Measurements from ENCODE around the gene UBA6. TPM values are rescaled to one million over a fixed set of nuclear protein-coding genes. Genes with fewer than 3 reads are reported as not detected.
A peak's percentile ranks its signal among the peaks of the same experiment; 100 is the strongest.

UBA6 gene
- total and polyA plus RNA-seq, 9 of the 15 experiments (the other 6 are each of a cell fraction or from before 2014, with no cell fraction given), result 22.9 to 139 (median 94.6) TPM

DNA sequence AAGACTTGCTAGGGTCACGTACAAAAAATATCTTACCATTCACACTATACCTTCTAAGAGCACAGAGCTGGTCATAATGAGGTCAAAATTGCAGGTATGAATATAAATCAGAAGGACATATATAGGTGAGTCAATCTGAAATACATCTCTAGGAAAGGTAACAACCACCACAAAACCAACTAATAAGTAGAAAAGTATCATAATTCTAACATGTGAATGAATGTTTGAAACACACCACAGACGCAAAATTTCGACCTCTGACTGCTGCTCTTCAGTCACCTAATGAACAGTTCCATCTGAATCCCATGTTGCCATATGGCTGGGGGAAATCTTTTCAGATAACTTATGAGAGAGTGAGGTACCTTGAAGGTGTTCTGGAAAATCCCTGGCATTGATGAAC, 120.4 kb downstream of the UBA6 start (continued):
- no peak for TF ChIP-seq RBBP5 (IDR thresholded peaks at IDR 0.05; ENCODE audit: borderline replicate concordance, insufficient read depth, low read length, poor library complexity, severe bottlenecking)
- TF ChIP-seq CBFA2T2 (conservative IDR thresholded peaks at IDR 0.05), result no peak

DNA sequence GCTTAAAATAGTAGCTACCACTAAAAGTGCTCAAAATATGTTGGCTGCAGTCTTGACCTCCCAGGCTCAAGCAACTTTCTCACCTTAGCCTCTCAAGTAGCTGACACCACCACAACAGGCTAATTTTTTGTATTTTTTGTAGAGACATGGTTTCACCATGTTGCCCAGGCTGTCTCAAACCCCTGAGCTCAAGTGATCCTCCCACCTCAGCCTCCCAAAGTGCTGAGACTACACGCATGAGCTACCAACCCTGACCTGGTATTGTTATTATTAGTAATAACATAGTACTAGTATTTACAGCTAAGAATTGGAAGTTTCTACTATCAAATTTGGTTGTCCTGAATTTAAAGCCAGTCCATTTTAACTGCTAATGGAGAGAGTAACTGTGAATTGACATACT, 124.4 kb downstream of the UBA6 start:
- Histone ChIP-seq H4K20me1 (replicated peaks; ENCODE audit: control insufficient read depth, insufficient read depth, low read length) (no peaks in the 10 kb centered on the region), H3K27me3 (ENCODE audit: control insufficient read depth in 2 of 2, insufficient read depth in 2 of 2, low read length in 2 of 2) (no peaks in the 10 kb centered on the region), H2AFZ (ENCODE audit: low read depth, low read length) (peak overlapping the region; percentile 96), H3K9me1 (ENCODE audit: control insufficient read depth, insufficient read depth, low read length) (no peaks in the 10 kb centered on the region), H3K4me3 (no peak overlapping the region), H3K4me2 (ENCODE audit: insufficient read depth, low read length) (peak overlapping the region; percentile 4; the same call in 1 of the 2 replicates), H3K4me1 (replicated peaks in 1 of 2; ENCODE audit: control insufficient read depth in 2 of 2, insufficient read depth in 2 of 2, low read length in 2 of 2) (peaks cover 3 to 50% of the 10 kb centered on the region in 2 experiments; a peak in 3 of 5 replicates), H3K9me3 (replicated peaks; ENCODE audit: control insufficient read depth, insufficient read depth, low read depth, low read length) (no peaks in the 10 kb centered on the region; the same call in 1 of the 2 replicates), H3K36me3 (ENCODE audit: control insufficient read depth, insufficient read depth, low read length) (no peaks in the 10 kb centered on the region; the same call in 2 of the 3 replicates), H3K79me2 (ENCODE audit: control insufficient read depth, insufficient read depth, low read length) (no peaks in the 10 kb centered on the region), H3K9ac (ENCODE audit: insufficient read depth in 1 of 2, low read depth in 2 of 2, low read length in 2 of 2) (peak overlapping the region in 1 of 2 experiments; percentile 77; a peak in 2 of 4 replicates), H3K27ac (ENCODE audit: extremely low read depth, low read depth, low read length) (peak overlapping the region; percentile 94)
- intact Hi-C loops (cut with micrococcal nuclease) (no loop called here), in situ Hi-C loops (cut with MboI) (no loop called here)
- 52% methylated on average over 1 of the region's 1 CpG for WGBS (ENCODE audit: insufficient coverage, low coverage, missing lambda C conversion rate)
- FAIRE-seq (no peak), ATAC-seq (no peak; the same call in 2 of the 3 replicates), DNase-seq (ENCODE audit: extremely low read depth in 1 of 4, low spot score in 3 of 4) (no peak)
- TF ChIP-seq, protein P1, sequence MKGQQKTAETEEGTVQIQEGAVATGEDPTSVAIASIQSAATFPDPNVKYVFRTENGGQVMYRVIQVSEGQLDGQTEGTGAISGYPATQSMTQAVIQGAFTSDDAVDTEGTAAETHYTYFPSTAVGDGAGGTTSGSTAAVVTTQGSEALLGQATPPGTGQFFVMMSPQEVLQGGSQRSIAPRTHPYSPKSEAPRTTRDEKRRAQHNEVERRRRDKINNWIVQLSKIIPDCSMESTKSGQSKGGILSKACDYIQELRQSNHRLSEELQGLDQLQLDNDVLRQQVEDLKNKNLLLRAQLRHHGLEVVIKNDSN (CRISPR knock-in tag; IDR thresholded peaks at IDR 0.05), result no peak
- TF ChIP-seq ELF2 (CRISPR knock-in tag; IDR thresholded peaks at IDR 0.05) (no peak), ZNF212 (CRISPR knock-in tag; IDR thresholded peaks at IDR 0.05) (no peak), ZNF232 (CRISPR knock-in tag; IDR thresholded peaks at IDR 0.05) (no peak), STAT6 (CRISPR knock-in tag; IDR thresholded peaks at IDR 0.05) (no peak), NFIC (IDR thresholded peaks at IDR 0.05) (no peak), MYNN (IDR thresholded peaks at IDR 0.05) (no peak), MYNN (CRISPR knock-in tag; IDR thresholded peaks at IDR 0.05) (no peak), GATA2 (CRISPR knock-in tag; IDR thresholded peaks at IDR 0.05) (no peak), GABPB2 (CRISPR knock-in tag; conservative IDR thresholded peaks at IDR 0.05) (no peak), BCOR (IDR thresholded peaks at IDR 0.05) (no peak), TRIM24 (IDR thresholded peaks at IDR 0.05) (no peak), RFX7 (CRISPR knock-in tag; IDR thresholded peaks at IDR 0.05) (no peak), IRF2 (CRISPR knock-in tag; IDR thresholded peaks at IDR 0.05) (no peak), STAG1 (CRISPR knock-in tag; IDR thresholded peaks at IDR 0.05; ENCODE audit: borderline replicate concordance) (no peak), LEF1 (IDR thresholded peaks at IDR 0.05) (no peak), ZNF347 (CRISPR knock-in tag; IDR thresholded peaks at IDR 0.05; ENCODE audit: low read depth) (no peak), FUS (optimal IDR thresholded peaks at IDR 0.05; ENCODE audit: low read depth, low read length) (no peak), SMARCB1 (IDR thresholded peaks at IDR 0.05; ENCODE audit: insufficient read length, low read depth) (no peak)
- ChIA-PET CTCF (ENCODE audit: low intra/inter-chr PET ratio) (no interaction called here), POLR2A (interaction anchor here (1.3 to 1.5 kb wide), 3 partner anchors 23 to 33 kb away, joined by 3 to 4 read pairs (median 4); no protein-coding TSS in a partner anchor)
- no TSS peak for BruUV-seq (replicated peaks)

All from K562 (cell line).